Astrocyte of the spinal cord (primary cell): ENCODE measurements around the gene MTMR1.

Experiments used
- DNase-seq: peaks from one replicate; pipeline ENCODE4 v3.0.0; 2011; ENCODE audit warnings: low read depth, low spot score
- H3K4me3 ChIP-seq: 2 replicates; pipeline ENCODE4 v1.5.1; 2011; ENCODE audit warnings: low read depth, mild to moderate bottlenecking, low read length, moderate library complexity
- CTCF ChIP-seq: IDR thresholded peaks from 2 replicates; pipeline ENCODE4 v1.5.1; 2012; ENCODE audit warnings: low read depth, mild to moderate bottlenecking, low read length, inconsistent platforms
- in situ Hi-C: cut with HindIII; loops from 2 replicates; pipeline ENCODE4 v1.10.0; 2017; ENCODE audit warnings: low sequenced_read_pairs

The MTMR1 gene

GRCh38 chrX:150777328-150777992 is 84.3 kb downstream of the MTMR1 start:
- no peak for DNase-seq
- no peak overlapping the region for H3K4me3 ChIP-seq
- TF ChIP-seq CTCF = no peak
- in situ Hi-C loops = no loop called here

- in situ Hi-C loops = no loop called here
- no peak for TF ChIP-seq CTCF
- DNase-seq = no peak
- no peak overlapping the region for H3K4me3 ChIP-seq
Measured at GRCh38 chrX:150779385-150779784, 86.2 kb downstream of the MTMR1 start.

GRCh38 chrX:150781677-150782076 is 88.5 kb downstream of the MTMR1 start:
- in situ Hi-C loops = no loop called here
- no peak for TF ChIP-seq CTCF
- no peak for DNase-seq
- H3K4me3 ChIP-seq = no peak overlapping the region

- H3K4me3 ChIP-seq = no peak overlapping the region
- in situ Hi-C loops = no loop called here
- no peak for DNase-seq
- TF ChIP-seq CTCF = no peak
Measured at GRCh38 chrX:150790021-150790420, 96.8 kb downstream of the MTMR1 start.

- DNase-seq = no peak
- H3K4me3 ChIP-seq = no peak overlapping the region
- no peak for TF ChIP-seq CTCF
- in situ Hi-C loops = no loop called here
Measured at GRCh38 chrX:150792949-150793527, 99.8 kb downstream of the MTMR1 start.

- in situ Hi-C loops = no loop called here
- no peak for DNase-seq
- no peak for TF ChIP-seq CTCF
- H3K4me3 ChIP-seq = no peak overlapping the region
Measured at GRCh38 chrX:150805736-150806135, 112.5 kb downstream of the MTMR1 start.
